Mesenchymal stem cell (in vitro differentiated cells and primary cell): ENCODE data around the gene TSPAN14.
A peak's percentile ranks its signal among the peaks of the same experiment; 100 is the strongest.

Experiments used
- DNase-seq: peaks from one replicate; pipeline ENCODE4 v3.0.0-alpha.2; 2013
- H2AFZ ChIP-seq: one replicate; pipeline ENCODE4 v1.6.1; 2013; ENCODE audit warnings: low read depth, mild to moderate bottlenecking, control low read depth, inconsistent platforms, low read length, moderate library complexity
- H2AK5ac ChIP-seq: 2 replicates; pipeline ENCODE4 v1.6.1; 2013; ENCODE audit warnings: low read length, moderate library complexity, mild to moderate bottlenecking, inconsistent platforms; ENCODE audit not compliant: severe bottlenecking
- H2BK120ac ChIP-seq: one replicate; pipeline ENCODE4 v1.6.1; 2013; ENCODE audit warnings: low read depth, mild to moderate bottlenecking, inconsistent platforms, low read length, moderate library complexity
- H2BK12ac ChIP-seq, 2 experiments: one replicate each; pipeline ENCODE4 v1.6.1; 2013; ENCODE audit warnings: inconsistent platforms in 2 of 2, low read length in 2 of 2, mild to moderate bottlenecking in 2 of 2, moderate library complexity in 2 of 2, control low read depth in 1 of 2
- H2BK15ac ChIP-seq: one replicate; pipeline ENCODE4 v1.6.1; 2013; ENCODE audit warnings: mild to moderate bottlenecking, low read depth, inconsistent platforms; ENCODE audit not compliant: poor library complexity, severe bottlenecking
- H2BK5ac ChIP-seq: 2 replicates; pipeline ENCODE4 v1.6.1; 2013; ENCODE audit warnings: low read depth, mild to moderate bottlenecking, low read length, control low read depth, inconsistent platforms; ENCODE audit not compliant: poor library complexity, severe bottlenecking
- H3K14ac ChIP-seq, 2 experiments: one replicate each; pipeline ENCODE4 v1.6.1; 2013; ENCODE audit warnings: inconsistent platforms in 2 of 2, low read length in 2 of 2, control low read depth in 1 of 2, mild to moderate bottlenecking in 1 of 2, moderate library complexity in 1 of 2
- H3K18ac ChIP-seq, 2 experiments: one replicate each; pipeline ENCODE4 v1.6.1; 2013; ENCODE audit warnings: inconsistent platforms in 2 of 2, low read length in 2 of 2, control low read depth in 1 of 2, low read depth in 1 of 2, mild to moderate bottlenecking in 1 of 2
- H3K23ac ChIP-seq, 2 experiments: one replicate each; pipeline ENCODE4 v1.6.1; 2013; ENCODE audit warnings: inconsistent platforms in 2 of 2, low read length in 2 of 2, mild to moderate bottlenecking in 2 of 2, moderate library complexity in 2 of 2, control low read depth in 1 of 2
- H3K27ac ChIP-seq: 2 replicates; pipeline ENCODE4 v1.5.1; 2013; ENCODE audit warnings: mild to moderate bottlenecking, moderate library complexity, low read length, control low read depth, inconsistent platforms; ENCODE audit not compliant: poor library complexity, severe bottlenecking
- H3K27me3 ChIP-seq, 2 experiments: 2 replicates each; pipeline versions ENCODE4 v1.6.1 to v1.7.0; 2013; ENCODE audit warnings: low read length in 2 of 2, mild to moderate bottlenecking in 2 of 2, moderate library complexity in 2 of 2, control low read depth in 1 of 2, inconsistent platforms in 1 of 2; ENCODE audit not compliant: control insufficient read depth in 1 of 2, insufficient read depth in 1 of 2
- H3K36me3 ChIP-seq, 2 experiments: 2 replicates each; pipeline versions ENCODE4 v1.6.1 to v1.7.0; 2013; ENCODE audit warnings: low read length in 2 of 2, control low read depth in 1 of 2, inconsistent platforms in 1 of 2, low read depth in 1 of 2, mild to moderate bottlenecking in 1 of 2; ENCODE audit not compliant: insufficient read depth in 2 of 2, control insufficient read depth in 1 of 2
- H3K4ac ChIP-seq, 2 experiments: one replicate each; pipeline ENCODE4 v1.6.1; 2013; ENCODE audit warnings: inconsistent platforms in 2 of 2, low read length in 2 of 2, mild to moderate bottlenecking in 2 of 2, moderate library complexity in 2 of 2, control low read depth in 1 of 2, low read depth in 1 of 2
- H3K4me1 ChIP-seq: 2 replicates; pipeline ENCODE4 v1.6.1; 2013; ENCODE audit warnings: low read depth, low read length, control low read depth; ENCODE audit not compliant: control insufficient read depth, insufficient read depth
- H3K4me2 ChIP-seq: 2 replicates; pipeline ENCODE4 v1.6.1; 2013; ENCODE audit warnings: low read length, mild to moderate bottlenecking, inconsistent platforms; ENCODE audit not compliant: poor library complexity, severe bottlenecking
- H3K4me3 ChIP-seq, 2 experiments: 2 replicates each; pipeline versions ENCODE4 v1.5.1 to v1.7.0; 2013; ENCODE audit warnings: low read length in 2 of 2, mild to moderate bottlenecking in 2 of 2, control low read depth in 1 of 2, low read depth in 1 of 2; ENCODE audit not compliant: insufficient read depth in 1 of 2
- H3K79me1 ChIP-seq: replicated peaks from 2 replicates; pipeline ENCODE4 v1.6.1; 2013; ENCODE audit warnings: mild to moderate bottlenecking, control low read depth, low read length, inconsistent platforms; ENCODE audit not compliant: poor library complexity, severe bottlenecking
- H3K9ac ChIP-seq: 2 replicates; pipeline ENCODE4 v1.7.0; 2013; ENCODE audit warnings: mild to moderate bottlenecking, low read length, moderate library complexity
- H3K9me3 ChIP-seq: 2 replicates; pipeline ENCODE4 v1.7.0; 2013; ENCODE audit warnings: mild to moderate bottlenecking, low read length; ENCODE audit not compliant: control insufficient read depth
- H4K8ac ChIP-seq: one replicate; pipeline ENCODE4 v1.6.1; 2013; ENCODE audit warnings: inconsistent platforms, mild to moderate bottlenecking, low read length, moderate library complexity
- H4K91ac ChIP-seq: one replicate; pipeline ENCODE4 v1.6.1; 2013; ENCODE audit warnings: mild to moderate bottlenecking, low read length, inconsistent platforms
- WGBS: methylation state at CpG from one replicate; pipeline ENCODE4 v1.1.7; 2013; ENCODE audit warnings: mixed read lengths; 5-methylcytosine and 5-hydroxymethylcytosine counted together

The TSPAN14 gene

GRCh38 chr10:80498078-80498832 lies 44.1 kb downstream of the TSPAN14 start:
- Histone ChIP-seq H3K27me3 (no peaks in the 10 kb centered on the region), H3K79me1 (no peaks in the 10 kb centered on the region), H3K9me3 (no peaks in the 10 kb centered on the region), H3K4me2 (no peak overlapping the region), H3K14ac (peak overlapping the region in 1 of 2 experiments; percentile 53), H3K36me3 (peaks cover 14 to 31% of the 10 kb centered on the region in 2 experiments), H4K8ac (peak overlapping the region; percentile 93), H3K4me1 (peaks cover 56% of the 10 kb centered on the region), H3K4ac (peak overlapping the region; percentile 52 to 88), H2AK5ac (peak overlapping the region; percentile 99), H3K27ac (peak overlapping the region; percentile 81), H3K9ac (peak overlapping the region; percentile 83), H2AFZ (no peak overlapping the region), H3K4me3 (peak overlapping the region in 1 of 2 experiments; percentile 52), H4K91ac (peak overlapping the region; percentile 95), H2BK5ac (peak overlapping the region; percentile 74), H2BK12ac (peak overlapping the region; percentile 84 to 99), H2BK15ac (peak overlapping the region; percentile 95), H2BK120ac (peak overlapping the region; percentile 74), H3K18ac (peak overlapping the region; percentile 82 to 86), H3K23ac (no peak overlapping the region)
- DNase-seq: peak; percentile 41
- WGBS: 62% methylated on average over 6 of the region's 8 CpGs

DNA sequence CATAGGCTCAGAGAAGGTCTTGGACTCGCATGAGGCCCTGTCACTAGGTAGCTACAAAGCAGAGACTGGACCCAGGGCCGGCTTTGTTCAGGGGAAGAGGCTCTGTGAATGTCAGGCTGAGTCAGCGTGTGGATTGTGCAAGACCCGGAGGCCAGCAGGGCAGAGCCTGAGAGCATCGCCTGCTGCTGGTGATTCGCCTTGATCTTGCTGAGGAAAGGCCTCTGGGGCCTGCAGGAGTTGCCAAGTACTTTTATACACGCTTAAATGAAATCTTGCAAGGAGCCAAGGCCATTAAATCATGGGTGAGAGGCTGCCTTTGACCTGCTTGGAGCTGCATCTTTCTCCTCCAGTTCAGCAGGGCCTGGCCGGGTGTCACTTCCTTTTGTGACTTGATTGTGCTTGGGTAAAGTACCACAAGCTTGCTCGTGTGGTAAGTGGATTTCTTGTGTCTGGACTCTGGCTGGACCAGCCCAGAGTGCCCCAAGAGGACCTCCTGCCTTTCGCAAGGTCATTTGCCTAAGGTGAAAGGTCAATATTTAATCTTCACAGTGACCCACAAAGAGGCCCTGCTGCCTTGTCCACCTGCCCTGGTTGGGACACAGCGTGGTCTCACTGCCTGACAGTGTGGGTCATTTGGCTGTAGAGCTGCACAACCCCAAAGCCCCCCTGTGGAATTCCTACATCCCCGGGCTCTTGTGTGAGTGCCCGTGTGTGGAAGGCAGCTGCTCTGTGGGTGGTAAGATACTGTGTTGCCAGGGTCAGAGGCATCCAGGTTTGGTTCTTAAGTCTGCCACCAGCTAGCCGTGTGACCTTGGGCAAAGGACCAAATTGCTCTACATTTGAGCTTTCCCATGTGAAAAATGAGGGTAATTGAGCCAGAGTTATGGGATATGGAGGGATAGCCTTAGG lies 45.0 kb downstream of the TSPAN14 start:
- H2BK12ac ChIP-seq: peak overlapping the region; percentile 29 to 92
- H3K14ac ChIP-seq: peak overlapping the region in 1 of 2 experiments; percentile 59
- no peaks in the 10 kb centered on the region for H3K9me3 ChIP-seq
- peak overlapping the region; percentile 58 for H2BK15ac ChIP-seq
- H3K23ac ChIP-seq: peak overlapping the region; percentile 13 to 63
- peak overlapping the region; percentile 77 to 85 for H3K4ac ChIP-seq
- H3K9ac ChIP-seq: peak overlapping the region; percentile 83
- H2BK5ac ChIP-seq: peak overlapping the region; percentile 66
- H3K27me3 ChIP-seq: no peaks in the 10 kb centered on the region
- peaks cover 14 to 30% of the 10 kb centered on the region in 2 experiments for H3K36me3 ChIP-seq
- peak overlapping the region; percentile 99 for H2AK5ac ChIP-seq
- peak overlapping the region; percentile 93 for H4K8ac ChIP-seq
- peak overlapping the region; percentile 82 for H2BK120ac ChIP-seq
- peak overlapping the region; percentile 81 for H3K27ac ChIP-seq
- peak overlapping the region; percentile 95 for H4K91ac ChIP-seq
- no peaks in the 10 kb centered on the region for H3K79me1 ChIP-seq
- WGBS: 27% methylated on average over 14 of the region's 14 CpGs
- peak overlapping the region; percentile 82 to 89 for H3K18ac ChIP-seq
- peak; percentile 98 for DNase-seq
- no peak overlapping the region for H3K4me2 ChIP-seq
- H3K4me1 ChIP-seq: peaks cover 61% of the 10 kb centered on the region
- peak overlapping the region in 1 of 2 experiments; percentile 54 for H3K4me3 ChIP-seq
- no peak overlapping the region for H2AFZ ChIP-seq

DNA sequence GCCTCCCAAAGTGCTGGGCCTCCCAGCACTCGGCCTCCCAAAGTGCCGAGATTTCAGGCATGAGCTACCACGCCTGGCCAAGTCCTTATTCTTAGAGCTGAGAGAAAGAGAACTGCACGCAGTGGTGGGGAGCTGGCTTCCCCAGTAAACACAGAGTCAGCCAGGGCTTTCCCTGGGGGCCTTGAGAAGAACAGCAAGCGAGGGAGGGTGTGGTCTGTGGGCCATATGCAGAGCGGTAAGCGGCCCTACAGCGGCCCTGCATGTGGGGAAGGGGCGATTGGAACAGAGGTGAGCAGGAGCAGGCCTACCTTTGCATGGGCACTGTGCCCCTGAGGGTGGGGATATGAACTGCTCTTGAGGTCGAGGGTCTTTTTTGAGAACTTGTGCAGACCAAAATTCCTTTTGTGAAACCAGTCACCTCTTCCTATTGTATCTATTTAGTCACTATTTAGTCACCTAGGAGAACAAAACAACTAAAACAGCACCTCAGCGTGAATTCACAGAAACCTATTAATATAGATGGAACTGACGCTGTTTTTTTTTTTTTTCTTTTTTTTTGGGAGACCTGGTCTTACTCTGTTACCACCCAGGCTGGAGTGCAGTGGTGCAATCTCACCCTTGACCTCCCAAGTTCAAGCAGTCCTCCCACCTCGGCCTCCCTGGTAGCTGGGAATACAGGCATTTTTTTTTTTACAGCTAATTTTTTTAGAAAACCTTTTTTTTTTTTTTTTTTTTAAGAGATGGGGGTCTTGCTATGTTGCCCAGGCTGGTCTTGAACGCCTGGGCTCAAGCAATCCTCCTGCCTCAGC lies 46.7 kb downstream of the TSPAN14 start:
- Histone ChIP-seq H3K4me2 (no peak overlapping the region), H3K4me3 (peak overlapping the region in 1 of 2 experiments; percentile 11), H3K9me3 (no peaks in the 10 kb centered on the region), H2BK15ac (peak overlapping the region; percentile 60), H4K91ac (no peak overlapping the region), H3K79me1 (no peaks in the 10 kb centered on the region), H2BK12ac (peak overlapping the region; percentile 33 to 45), H3K27ac (peak overlapping the region; percentile 99), H3K23ac (no peak overlapping the region), H2BK5ac (no peak overlapping the region), H2BK120ac (no peak overlapping the region), H3K4me1 (peaks cover 71% of the 10 kb centered on the region), H4K8ac (peak overlapping the region; percentile 51), H3K36me3 (peaks cover 10 to 30% of the 10 kb centered on the region in 2 experiments), H3K4ac (peak overlapping the region; percentile 57 to 71), H2AK5ac (peak overlapping the region; percentile 2), H3K9ac (peak overlapping the region; percentile 55), H3K18ac (peak overlapping the region; percentile 55 to 75), H2AFZ (no peak overlapping the region), H3K27me3 (no peaks in the 10 kb centered on the region), H3K14ac (no peak overlapping the region)
- no peak for DNase-seq
- WGBS: 91% methylated on average over 11 of the region's 14 CpGs
